Smooth muscle cell (in vitro differentiated cells): ENCODE results near the gene YARS1. TPM values are rescaled to one million over a fixed set of nuclear protein-coding genes. Genes with fewer than 3 reads are reported as not detected.

Experiments used
- DNase-seq: peaks from one replicate; lab custom pipeline; 2025; ENCODE audit not compliant: unreplicated experiment; lab: John Stamatoyannopoulos, UW
- H2AFZ ChIP-seq: fragments of 200-600 bp; sonication (generic); 2 replicates; pipeline ENCODE4 v1.6.0; 2016; ENCODE audit warnings: antibody characterized with exemption, low read depth, mild to moderate bottlenecking
- H3F3A ChIP-seq: fragments of 200-600 bp; sonication (generic); 2 replicates; pipeline ENCODE4 v1.6.0; 2017; ENCODE audit warnings: antibody characterized with exemption, low read depth
- H3K27ac ChIP-seq: fragments of 200-600 bp; sonication (generic); 2 replicates; pipeline ENCODE4 v1.5.1; 2016; ENCODE audit warnings: low read depth, mild to moderate bottlenecking
- H3K27me3 ChIP-seq: fragments of 200-600 bp; sonication (generic); 2 replicates; pipeline ENCODE4 v1.6.1; 2016; ENCODE audit warnings: low read depth, mild to moderate bottlenecking
- H3K36me3 ChIP-seq: fragments of 200-600 bp; sonication (generic); 2 replicates; pipeline ENCODE4 v1.5.1; 2016; ENCODE audit warnings: low read depth
- H3K4me1 ChIP-seq: fragments of 200-600 bp; sonication (generic); 2 replicates; pipeline ENCODE4 v1.5.1; 2016; ENCODE audit warnings: low read depth
- H3K4me2 ChIP-seq: fragments of 200-600 bp; sonication (generic); 2 replicates; pipeline ENCODE4 v1.6.0; 2016; ENCODE audit warnings: mild to moderate bottlenecking
- H3K4me3 ChIP-seq: fragments of 200-600 bp; sonication (generic); 2 replicates; pipeline ENCODE4 v1.5.1; 2016; ENCODE audit warnings: mild to moderate bottlenecking
- H3K79me2 ChIP-seq: fragments of 200-600 bp; sonication (generic); 2 replicates; pipeline ENCODE4 v1.6.0; 2016; ENCODE audit warnings: low read depth, mild to moderate bottlenecking
- H3K9ac ChIP-seq: fragments of 200-600 bp; sonication (generic); 2 replicates; pipeline ENCODE4 v1.6.0; 2016; ENCODE audit warnings: low read depth
- H3K9me3 ChIP-seq: fragments of 200-600 bp; sonication (generic); replicated peaks from 2 replicates; pipeline ENCODE4 v1.5.1; 2016; ENCODE audit warnings: low read depth
- H4K20me1 ChIP-seq: fragments of 200-600 bp; sonication (generic); 2 replicates; pipeline ENCODE4 v1.6.0; 2016; ENCODE audit warnings: low read depth
- WGBS: methylation state at CpG from one replicate; pipeline ENCODE4 v1.1.7; 2016; ENCODE audit warnings: low lambda C conversion rate; 5-methylcytosine and 5-hydroxymethylcytosine counted together
- polyA plus RNA-seq: library from polyadenylated mRNA; unstranded; fragments of >200 nt; fragmentation: Nextera tagmentation; extraction: Ambion mirVana; gene quantifications from 2 replicates; pipeline ENCODE4 v1.2.1, GENCODE V29; 2016
- total RNA-seq: library from RNA; depleted of rRNA; stranded (reverse); fragments of >200 nt; gene quantifications from 2 replicates; pipeline ENCODE4 v1.2.3, GENCODE V29; 2014
- TF ChIP-seq, protein P1 (sequence below): fragments of 200-600 bp; sonication (generic); IDR thresholded peaks from 2 replicates; pipeline ENCODE4 v1.5.1; 2017; ENCODE audit warnings: borderline replicate concordance, mild to moderate bottlenecking, antibody characterized with exemption; ENCODE audit not compliant: insufficient read depth, poor library complexity, severe bottlenecking

YARS1 gene
- total and polyA plus RNA-seq, 2 experiments from 2014 or later = 52.1 to 82.9 TPM

DNA sequence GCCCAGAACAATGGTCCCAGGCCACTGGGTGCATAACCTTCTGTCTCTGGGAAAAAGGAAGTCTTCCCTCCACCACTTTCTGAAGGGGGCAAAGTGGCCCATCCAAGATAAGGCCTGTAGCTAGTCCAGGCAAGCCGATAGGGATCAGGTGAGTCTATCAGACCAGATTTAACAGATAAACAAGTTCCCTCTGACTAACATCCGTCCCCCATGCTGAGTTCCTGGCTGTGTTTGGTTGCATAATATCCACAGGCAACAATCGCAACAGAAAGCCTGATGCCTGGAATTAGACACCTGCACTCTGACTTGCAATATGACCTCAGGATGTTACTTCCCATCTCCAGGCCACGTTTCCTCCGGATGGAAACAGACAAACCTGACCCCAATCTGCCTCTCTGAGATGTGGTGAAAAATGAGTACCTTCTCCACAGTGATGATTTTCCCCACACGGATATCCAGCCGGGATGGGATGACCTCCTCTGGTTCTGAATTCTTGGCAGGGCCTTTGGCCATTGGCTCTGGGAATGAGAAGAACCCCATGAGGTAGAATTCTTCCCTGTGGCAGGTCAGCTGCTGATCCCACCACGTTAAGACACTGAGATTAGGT is 36.4 kb downstream of the YARS1 start:
- Histone ChIP-seq H3K4me2 (no peak overlapping the region), H3F3A (peaks cover 14% of the 10 kb centered on the region), H4K20me1 (no peaks in the 10 kb centered on the region), H3K27ac (no peak overlapping the region), H3K9me3 (no peaks in the 10 kb centered on the region), H3K4me1 (no peaks in the 10 kb centered on the region), H2AFZ (no peak overlapping the region), H3K9ac (no peak overlapping the region), H3K4me3 (no peak overlapping the region), H3K27me3 (no peaks in the 10 kb centered on the region), H3K36me3 (peaks cover 20% of the 10 kb centered on the region), H3K79me2 (no peaks in the 10 kb centered on the region)
- no peak for DNase-seq
- 89% methylated on average over 8 of the region's 8 CpGs for WGBS
- TF ChIP-seq, protein P1, sequence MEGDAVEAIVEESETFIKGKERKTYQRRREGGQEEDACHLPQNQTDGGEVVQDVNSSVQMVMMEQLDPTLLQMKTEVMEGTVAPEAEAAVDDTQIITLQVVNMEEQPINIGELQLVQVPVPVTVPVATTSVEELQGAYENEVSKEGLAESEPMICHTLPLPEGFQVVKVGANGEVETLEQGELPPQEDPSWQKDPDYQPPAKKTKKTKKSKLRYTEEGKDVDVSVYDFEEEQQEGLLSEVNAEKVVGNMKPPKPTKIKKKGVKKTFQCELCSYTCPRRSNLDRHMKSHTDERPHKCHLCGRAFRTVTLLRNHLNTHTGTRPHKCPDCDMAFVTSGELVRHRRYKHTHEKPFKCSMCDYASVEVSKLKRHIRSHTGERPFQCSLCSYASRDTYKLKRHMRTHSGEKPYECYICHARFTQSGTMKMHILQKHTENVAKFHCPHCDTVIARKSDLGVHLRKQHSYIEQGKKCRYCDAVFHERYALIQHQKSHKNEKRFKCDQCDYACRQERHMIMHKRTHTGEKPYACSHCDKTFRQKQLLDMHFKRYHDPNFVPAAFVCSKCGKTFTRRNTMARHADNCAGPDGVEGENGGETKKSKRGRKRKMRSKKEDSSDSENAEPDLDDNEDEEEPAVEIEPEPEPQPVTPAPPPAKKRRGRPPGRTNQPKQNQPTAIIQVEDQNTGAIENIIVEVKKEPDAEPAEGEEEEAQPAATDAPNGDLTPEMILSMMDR = no peak

DNA sequence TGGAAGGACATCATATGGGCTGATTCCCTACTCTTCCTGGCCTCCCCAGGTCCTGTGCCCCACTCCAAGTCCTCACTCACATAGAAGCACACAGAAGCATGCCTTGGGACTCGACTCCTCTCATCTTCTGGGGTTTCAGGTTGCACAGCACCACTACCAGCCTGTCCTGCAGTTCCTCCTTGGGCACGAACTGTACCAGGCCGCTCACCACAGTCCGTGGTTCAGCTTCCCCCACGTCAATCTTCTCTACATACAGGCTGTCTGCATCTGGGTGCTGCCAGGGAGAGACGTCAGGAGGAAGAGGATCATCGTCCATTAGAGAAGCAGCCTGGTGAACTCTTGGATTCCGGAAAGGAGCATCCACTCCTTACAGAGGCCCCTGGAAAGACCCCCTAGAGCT is 37.2 kb downstream of the YARS1 start:
- Histone ChIP-seq H3K9me3 (no peaks in the 10 kb centered on the region), H3K27me3 (no peaks in the 10 kb centered on the region), H3K79me2 (no peaks in the 10 kb centered on the region), H3K27ac (no peak overlapping the region), H3K4me3 (no peak overlapping the region), H4K20me1 (no peaks in the 10 kb centered on the region), H3F3A (peaks cover 21% of the 10 kb centered on the region), H2AFZ (no peak overlapping the region), H3K4me1 (no peaks in the 10 kb centered on the region), H3K4me2 (no peak overlapping the region), H3K36me3 (peaks cover 20% of the 10 kb centered on the region), H3K9ac (no peak overlapping the region)
- 97% methylated on average over 8 of the region's 8 CpGs for WGBS
- DNase-seq = no peak
- TF ChIP-seq, protein P1 = no peak

DNA sequence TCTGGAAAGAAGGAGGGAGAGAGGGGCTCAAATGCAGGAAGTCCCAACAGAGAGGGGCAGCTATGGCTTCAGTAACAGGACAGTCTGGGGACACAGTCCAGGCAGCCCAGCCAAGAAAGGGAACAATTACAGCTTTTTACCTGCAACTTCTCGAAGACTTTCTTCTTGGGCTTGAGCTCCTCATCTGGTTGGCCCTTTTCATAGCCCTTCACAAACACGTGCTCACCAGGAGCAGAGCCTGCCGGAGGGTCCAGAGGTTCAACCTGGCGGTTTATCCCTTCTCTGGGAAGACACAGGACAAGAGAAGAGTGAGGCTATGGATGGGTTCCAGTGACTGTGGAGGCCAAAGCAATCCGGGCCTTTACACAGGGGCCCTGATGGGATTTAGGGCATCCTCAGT is 37.9 kb downstream of the YARS1 start:
- Histone ChIP-seq H2AFZ (no peak overlapping the region), H3K9me3 (no peaks in the 10 kb centered on the region), H3K4me3 (no peak overlapping the region), H3K4me1 (no peaks in the 10 kb centered on the region), H3K79me2 (no peaks in the 10 kb centered on the region), H3K27me3 (no peaks in the 10 kb centered on the region), H4K20me1 (no peaks in the 10 kb centered on the region), H3K27ac (no peak overlapping the region), H3K9ac (no peak overlapping the region), H3F3A (peaks cover 24% of the 10 kb centered on the region), H3K4me2 (no peak overlapping the region), H3K36me3 (peaks cover 20% of the 10 kb centered on the region)
- DNase-seq = no peak
- TF ChIP-seq, protein P1 = no peak
- 99% methylated on average over 5 of the region's 5 CpGs for WGBS

DNA sequence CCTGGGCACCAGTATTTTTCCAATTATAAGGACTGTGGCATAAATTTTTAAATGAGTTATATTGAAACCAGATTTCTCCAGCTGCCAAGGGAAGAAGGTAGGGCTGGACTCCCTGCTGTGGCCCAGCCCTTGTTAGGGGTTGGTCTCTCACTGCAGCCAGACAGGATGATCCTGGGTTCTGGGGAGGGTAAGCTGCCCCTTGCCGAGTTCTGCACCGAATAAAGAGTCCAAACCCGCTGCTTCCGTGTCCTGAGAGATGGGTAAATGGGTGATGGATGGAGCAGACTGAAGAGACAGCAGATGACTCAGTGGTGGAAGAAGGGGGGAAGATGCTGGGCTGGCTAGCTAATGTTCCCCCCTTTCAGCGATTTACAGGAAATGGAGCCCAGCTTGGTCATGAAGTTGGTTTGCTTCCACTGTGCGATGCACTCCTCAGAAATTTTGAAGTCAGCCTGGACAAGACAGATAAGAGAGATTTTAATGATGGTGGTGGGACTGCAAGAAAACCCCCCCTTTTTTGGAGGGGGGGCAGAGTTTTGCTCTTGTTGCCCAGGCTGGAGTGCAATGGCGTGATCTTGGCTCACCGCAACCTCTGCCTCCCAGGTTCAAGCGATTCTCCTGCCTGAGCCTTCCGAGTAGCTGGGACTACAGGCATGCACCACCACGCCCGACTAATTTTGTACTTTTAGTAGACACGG is 41.4 kb downstream of the YARS1 start:
- Histone ChIP-seq H4K20me1 (no peaks in the 10 kb centered on the region), H3K79me2 (no peaks in the 10 kb centered on the region), H3K9me3 (no peaks in the 10 kb centered on the region), H3K4me2 (no peak overlapping the region), H3F3A (peaks cover 18% of the 10 kb centered on the region), H3K27me3 (no peaks in the 10 kb centered on the region), H3K36me3 (peaks cover 9% of the 10 kb centered on the region), H3K27ac (peak overlapping the region; percentile 19), H3K4me3 (no peak overlapping the region), H2AFZ (no peak overlapping the region), H3K9ac (no peak overlapping the region), H3K4me1 (no peaks in the 10 kb centered on the region)
- 96% methylated on average over 13 of the region's 13 CpGs for WGBS
- DNase-seq = no peak
- TF ChIP-seq, protein P1 = no peak
